Activated CD8-positive, alpha-beta T cell treated with anti-CD3 and anti-CD28 coated beads, Interleukin-2, amount 10 ng/mL, durations not matched to agents 7 days and 5 days (primary cell): ENCODE results near the gene TBX5. TPM values are rescaled to one million over a fixed set of nuclear protein-coding genes. Genes with fewer than 3 reads are reported as not detected.
A peak's percentile ranks its signal among the peaks of the same experiment; 100 is the strongest.

Experiments used
- ATAC-seq: fragments of 150-1000 bp; cut with Tn5 transposase; one replicate; pipeline ENCODE4 v1.10.0; 2021; ENCODE audit warnings: moderate library complexity
- CTCF ChIA-PET: fragments of 350-600 bp; sonication (Branson Sonifier 250); formaldehyde crosslinking; loops from one replicate; lab custom pipeline; 2021; ENCODE audit warnings: antibody characterized with exemption; lab: Charles Lee
- POLR2A ChIA-PET: fragments of 350-600 bp; sonication (Branson Sonifier 250); formaldehyde crosslinking; loops from one replicate; lab custom pipeline; 2021; ENCODE audit warnings: antibody characterized with exemption; lab: Charles Lee
- DNase-seq: peaks from one replicate; pipeline ENCODE4 v3.0.0-alpha.2; 2020
- H3K27ac Mint-ChIP-seq: one replicate; pipeline ENCODE4 v1.8.0; 2021; ENCODE audit warnings: mild to moderate bottlenecking, mixed read lengths
- H3K27me3 Mint-ChIP-seq: one replicate; pipeline ENCODE4 v1.8.0; 2021; ENCODE audit warnings: low read depth, mixed read lengths
- H3K36me3 Mint-ChIP-seq: one replicate; pipeline ENCODE4 v1.8.0; 2021; ENCODE audit warnings: low read depth, mixed read lengths
- H3K4me1 Mint-ChIP-seq: one replicate; pipeline ENCODE4 v1.8.0; 2021; ENCODE audit warnings: low read depth, mixed read lengths
- H3K4me3 Mint-ChIP-seq: one replicate; pipeline ENCODE4 v1.8.0; 2021; ENCODE audit warnings: mild to moderate bottlenecking, mixed read lengths
- H3K9me3 Mint-ChIP-seq: one replicate; pipeline ENCODE4 v1.8.0; 2022; ENCODE audit warnings: mixed read lengths; ENCODE audit not compliant: insufficient read depth
- total RNA-seq, 2 experiments: library from RNA; stranded (reverse); gene quantifications; one replicate each; pipeline ENCODE4 v1.2.3, GENCODE V29; 2021

TBX5 gene
- total RNA-seq, 2 experiments from 2014 or later = not detected

GRCh38 chr12:114400925-114401324, 5.0 kb downstream of the TBX5 start:
- Mint-ChIP-seq H3K27ac (no peak overlapping the region), H3K27me3 (peaks cover 83% of the 10 kb centered on the region), H3K36me3 (peaks cover 5% of the 10 kb centered on the region), H3K9me3 (no peaks in the 10 kb centered on the region), H3K4me3 (no peak overlapping the region), H3K4me1 (peaks cover 2% of the 10 kb centered on the region)
- no peak for DNase-seq
- ChIA-PET POLR2A (no interaction called here), CTCF (no interaction called here)
- ATAC-seq = no peak

- peaks cover 83% of the 10 kb centered on the region for H3K27me3 Mint-ChIP-seq
- POLR2A ChIA-PET = no interaction called here
- no peaks in the 10 kb centered on the region for H3K9me3 Mint-ChIP-seq
- ATAC-seq = no peak
- no peak for DNase-seq
- CTCF ChIA-PET = no interaction called here
- no peak overlapping the region for H3K27ac Mint-ChIP-seq
- H3K4me3 Mint-ChIP-seq = no peak overlapping the region
- H3K4me1 Mint-ChIP-seq = peaks cover 2% of the 10 kb centered on the region
- peaks cover 5% of the 10 kb centered on the region for H3K36me3 Mint-ChIP-seq
Measured at GRCh38 chr12:114400361-114400811, 5.6 kb downstream of the TBX5 start.

- no peak overlapping the region for H3K27ac Mint-ChIP-seq
- ATAC-seq (no peak), DNase-seq (no peak)
- no peaks in the 10 kb centered on the region for H3K9me3 Mint-ChIP-seq
- ChIA-PET CTCF (interaction anchor here (0.9 kb wide), 1 partner anchor 419 kb away, joined by 4 read pairs; no protein-coding TSS in a partner anchor), POLR2A (no interaction called here)
- peaks cover 85% of the 10 kb centered on the region for H3K27me3 Mint-ChIP-seq
- H3K36me3 Mint-ChIP-seq = peaks cover 5% of the 10 kb centered on the region
- no peaks in the 10 kb centered on the region for H3K4me1 Mint-ChIP-seq
- H3K4me3 Mint-ChIP-seq = no peak overlapping the region
Measured at GRCh38 chr12:114399664-114400211, 6.2 kb downstream of the TBX5 start.

- Mint-ChIP-seq H3K27me3 (peaks cover 87% of the 10 kb centered on the region), H3K4me3 (no peak overlapping the region), H3K9me3 (no peaks in the 10 kb centered on the region), H3K36me3 (peaks cover 2% of the 10 kb centered on the region), H3K27ac (peak overlapping the region; percentile 27), H3K4me1 (no peaks in the 10 kb centered on the region)
- ChIA-PET CTCF (interaction anchor here (0.5 kb wide), 1 partner anchor 86 kb away, joined by 3 read pairs; no protein-coding TSS in a partner anchor), POLR2A (no interaction called here)
- DNase-seq (no peak), ATAC-seq (no peak)
Measured at GRCh38 chr12:114397978-114398881, 7.7 kb downstream of the TBX5 start.

- peaks cover 2% of the 10 kb centered on the region for H3K36me3 Mint-ChIP-seq
- ChIA-PET CTCF (no interaction called here), POLR2A (no interaction called here)
- H3K4me3 Mint-ChIP-seq = no peak overlapping the region
- peaks cover 83% of the 10 kb centered on the region for H3K27me3 Mint-ChIP-seq
- ATAC-seq = no peak
- no peak for DNase-seq
- no peaks in the 10 kb centered on the region for H3K4me1 Mint-ChIP-seq
- H3K27ac Mint-ChIP-seq = no peak overlapping the region
- H3K9me3 Mint-ChIP-seq = no peaks in the 10 kb centered on the region
Measured at GRCh38 chr12:114396869-114397719, 8.8 kb downstream of the TBX5 start.

- peaks cover 81% of the 10 kb centered on the region for H3K27me3 Mint-ChIP-seq
- ATAC-seq (no peak), DNase-seq (no peak)
- H3K4me1 Mint-ChIP-seq = no peaks in the 10 kb centered on the region
- no peaks in the 10 kb centered on the region for H3K9me3 Mint-ChIP-seq
- peaks cover 2% of the 10 kb centered on the region for H3K36me3 Mint-ChIP-seq
- no peak overlapping the region for H3K4me3 Mint-ChIP-seq
- ChIA-PET CTCF (no interaction called here), POLR2A (no interaction called here)
- no peak overlapping the region for H3K27ac Mint-ChIP-seq
Measured at GRCh38 chr12:114396153-114396868, 9.6 kb downstream of the TBX5 start.

- Mint-ChIP-seq H3K4me1 (no peaks in the 10 kb centered on the region), H3K36me3 (peaks cover 2% of the 10 kb centered on the region), H3K9me3 (no peaks in the 10 kb centered on the region), H3K4me3 (no peak overlapping the region), H3K27ac (no peak overlapping the region), H3K27me3 (peaks cover 80% of the 10 kb centered on the region)
- DNase-seq (no peak), ATAC-seq (no peak)
- ChIA-PET CTCF (no interaction called here), POLR2A (no interaction called here)
Measured at GRCh38 chr12:114395755-114396152, 10.2 kb downstream of the TBX5 start.

GRCh38 chr12:114395233-114395632, 10.7 kb downstream of the TBX5 start:
- POLR2A ChIA-PET = no interaction called here
- ATAC-seq (no peak), DNase-seq (no peak)
- Mint-ChIP-seq H3K9me3 (no peaks in the 10 kb centered on the region), H3K27ac (no peak overlapping the region), H3K36me3 (peaks cover 2% of the 10 kb centered on the region), H3K4me3 (no peak overlapping the region), H3K4me1 (no peaks in the 10 kb centered on the region), H3K27me3 (peaks cover 79% of the 10 kb centered on the region)
- CTCF ChIA-PET = no interaction called here

- Mint-ChIP-seq H3K4me1 (no peaks in the 10 kb centered on the region), H3K27ac (no peak overlapping the region), H3K9me3 (no peaks in the 10 kb centered on the region), H3K27me3 (peaks cover 64% of the 10 kb centered on the region), H3K36me3 (peaks cover 2% of the 10 kb centered on the region), H3K4me3 (no peak overlapping the region)
- ChIA-PET POLR2A (no interaction called here), CTCF (no interaction called here)
- DNase-seq (no peak), ATAC-seq (no peak)
Measured at GRCh38 chr12:114393569-114393968, 12.4 kb downstream of the TBX5 start.

GRCh38 chr12:114392909-114393308, 13.0 kb downstream of the TBX5 start:
- ChIA-PET POLR2A (no interaction called here), CTCF (no interaction called here)
- H3K27me3 Mint-ChIP-seq = peaks cover 58% of the 10 kb centered on the region
- H3K9me3 Mint-ChIP-seq = no peaks in the 10 kb centered on the region
- H3K4me3 Mint-ChIP-seq = no peak overlapping the region
- H3K36me3 Mint-ChIP-seq = peaks cover 2% of the 10 kb centered on the region
- DNase-seq (no peak), ATAC-seq (no peak)
- H3K27ac Mint-ChIP-seq = no peak overlapping the region
- H3K4me1 Mint-ChIP-seq = no peaks in the 10 kb centered on the region

- H3K4me3 Mint-ChIP-seq = no peak overlapping the region
- H3K27ac Mint-ChIP-seq = no peak overlapping the region
- no peak for ATAC-seq
- H3K9me3 Mint-ChIP-seq = no peaks in the 10 kb centered on the region
- no peaks in the 10 kb centered on the region for H3K4me1 Mint-ChIP-seq
- H3K27me3 Mint-ChIP-seq = peaks cover 43% of the 10 kb centered on the region
- CTCF ChIA-PET = no interaction called here
- no peak for DNase-seq
- H3K36me3 Mint-ChIP-seq = no peaks in the 10 kb centered on the region
- POLR2A ChIA-PET = no interaction called here
Measured at GRCh38 chr12:114391088-114391487, 14.9 kb downstream of the TBX5 start.
